H1 (cell line): ENCODE results near the gene NAA40. TPM values are rescaled to one million over a fixed set of nuclear protein-coding genes. Genes with fewer than 3 reads are reported as not detected.

Source experiments
- EP300 ChIP-seq, 2 experiments: IDR thresholded peaks; 1 replicate in 1 of 2; 2 replicates in 1 of 2; pipeline ENCODE4 v1.6.1; 2011 to 2012; ENCODE audit warnings: low read depth in 2 of 2, low read length in 2 of 2, mild to moderate bottlenecking in 2 of 2, borderline replicate concordance in 1 of 2, inconsistent platforms in 1 of 2, moderate library complexity in 1 of 2
- FOSL1 ChIP-seq: IDR thresholded peaks from 2 replicates; pipeline ENCODE4 v1.6.1; 2011; ENCODE audit warnings: mild to moderate bottlenecking, low read depth, low read length, moderate library complexity; ENCODE audit not compliant: insufficient read depth
- polyA plus RNA-seq, 7 experiments: library from polyadenylated mRNA; depleted of rRNA in 3 of 7; stranded (reverse) in 5 of 7; unstranded in 2 of 7; fragments of >200 nt in 5 of 7; fragments of 200-250 nt in 2 of 7; gene quantifications; 1 replicate in 5 of 7; 2 replicates in 1 of 7; 4 replicates in 1 of 7; pipeline versions ENCODE4 v1.2.1 to v1.2.3, GENCODE V29; 2011 to 2013; ENCODE audit warnings: missing spikeins in 2 of 7, mixed read lengths in 2 of 7
- total RNA-seq: library from RNA; stranded (reverse); fragmentation: NEBNext Ultra II Directional; extraction: Animal tissue kit (Norgen Biotek cat#: 25700); gene quantifications from 2 replicates; pipeline ENCODE4 v1.2.1, GENCODE V29; 2021
- TF ChIP-seq, protein P1 (sequence below): IDR thresholded peaks from 2 replicates; pipeline ENCODE4 v1.6.1; 2011; ENCODE audit warnings: low read depth, mild to moderate bottlenecking, low read length; ENCODE audit not compliant: insufficient read depth

NAA40 gene
- total and polyA plus RNA-seq, 2 of the 8 experiments (the other 6 are each of a cell fraction or from before 2014, with no cell fraction given) = 20.0 to 31.1 TPM

DNA sequence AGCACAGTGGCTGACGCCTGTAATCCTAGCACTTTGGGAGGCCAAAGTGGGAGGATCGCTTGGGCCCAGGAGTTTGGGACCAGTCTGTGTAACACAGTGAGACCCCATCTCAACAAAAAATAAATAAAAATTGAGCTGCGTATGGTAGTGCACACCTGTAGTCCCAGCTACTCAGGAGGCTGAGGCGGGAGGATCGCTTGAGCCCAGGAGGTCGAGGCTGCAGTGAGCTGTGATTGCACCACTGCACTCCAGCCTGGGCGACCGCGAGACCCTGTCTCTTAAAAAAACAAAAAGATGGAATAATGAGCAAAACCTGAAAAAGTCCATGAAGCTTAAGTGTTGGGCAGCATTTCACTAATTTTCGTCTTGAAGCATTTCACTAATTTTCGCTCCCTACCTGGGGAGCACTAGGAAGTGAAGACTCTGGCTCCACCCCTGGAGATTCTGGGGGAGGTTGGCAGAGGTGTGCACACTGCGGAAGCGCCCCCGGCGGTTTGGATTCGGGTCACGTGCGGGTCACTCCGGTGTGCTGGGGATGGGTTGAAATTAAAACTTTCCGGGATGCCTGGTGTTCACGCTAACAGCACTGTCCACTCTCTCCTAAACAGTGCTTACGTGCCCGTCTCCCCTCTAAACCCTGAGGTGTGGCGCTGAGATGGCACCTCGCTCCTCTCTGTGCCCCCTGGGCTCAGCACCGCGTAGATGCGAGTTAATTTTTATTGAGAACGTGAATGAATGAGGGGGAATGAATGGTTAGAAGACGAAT lies 906 bp upstream of the NAA40 start (continued):
- TF ChIP-seq, protein P1, sequence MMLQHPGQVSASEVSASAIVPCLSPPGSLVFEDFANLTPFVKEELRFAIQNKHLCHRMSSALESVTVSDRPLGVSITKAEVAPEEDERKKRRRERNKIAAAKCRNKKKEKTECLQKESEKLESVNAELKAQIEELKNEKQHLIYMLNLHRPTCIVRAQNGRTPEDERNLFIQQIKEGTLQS = no peak
- TF ChIP-seq EP300 (IDR thresholded peaks at IDR 0.05; ENCODE audit: borderline replicate concordance in 1 of 2, low read depth in 2 of 2, low read length in 2 of 2) (no peak), FOSL1 (no peak)
